Right atrium auricular region (tissue), 2 donors: ENCODE data around the gene GCK. TPM values are rescaled to one million over a fixed set of nuclear protein-coding genes. Genes with fewer than 3 reads are reported as not detected.

Experiments
- DNase-seq: peaks from one replicate; pipeline ENCODE4 v3.0.0-alpha.2; 2019; ENCODE audit warnings: low spot score
- H3K27ac ChIP-seq, 2 donors: fragments of 200-600 bp; sonication (generic); 1 replicate in 1 of 2; 2 replicates in 1 of 2; pipeline ENCODE4 v1.5.1; 2016 to 2019
- H3K27me3 ChIP-seq, 2 donors: fragments of 200-600 bp; sonication (generic); one replicate each; pipeline versions ENCODE4 v1.5.1 to v1.6.0; 2017 to 2019
- H3K36me3 ChIP-seq: fragments of 200-600 bp; sonication (generic); one replicate; pipeline ENCODE4 v1.5.1; 2016
- H3K4me1 ChIP-seq, 2 donors: fragments of 200-600 bp; sonication (generic); one replicate each; pipeline versions ENCODE4 v1.5.1 to v1.6.0; 2017 to 2019
- H3K4me3 ChIP-seq, 2 donors: fragments of 200-600 bp; sonication (generic); 1 replicate in 1 of 2; 2 replicates in 1 of 2; pipeline ENCODE4 v1.5.1; 2017 to 2019; ENCODE audit warnings: mild to moderate bottlenecking in 1 of 2, moderate library complexity in 1 of 2
- H3K9me3 ChIP-seq, 2 donors: fragments of 200-600 bp; sonication (generic); one replicate each; pipeline ENCODE4 v1.5.1; 2019
- total RNA-seq, 2 donors: library from RNA; depleted of rRNA; stranded (reverse); fragments of >200 nt; gene quantifications; one replicate each; pipeline ENCODE4 v1.1.0, GENCODE V29; 2016
- TF ChIP-seq, protein P1 (sequence below), 2 donors: fragments of 200-600 bp; sonication (generic); IDR thresholded peaks; one replicate each; pipeline ENCODE4 v1.5.1; 2019; ENCODE audit warnings: antibody characterized with exemption in 2 of 2

The GCK gene
- total RNA-seq, 2 donors from 2014 or later: 11.1 to 21.0 TPM

DNA sequence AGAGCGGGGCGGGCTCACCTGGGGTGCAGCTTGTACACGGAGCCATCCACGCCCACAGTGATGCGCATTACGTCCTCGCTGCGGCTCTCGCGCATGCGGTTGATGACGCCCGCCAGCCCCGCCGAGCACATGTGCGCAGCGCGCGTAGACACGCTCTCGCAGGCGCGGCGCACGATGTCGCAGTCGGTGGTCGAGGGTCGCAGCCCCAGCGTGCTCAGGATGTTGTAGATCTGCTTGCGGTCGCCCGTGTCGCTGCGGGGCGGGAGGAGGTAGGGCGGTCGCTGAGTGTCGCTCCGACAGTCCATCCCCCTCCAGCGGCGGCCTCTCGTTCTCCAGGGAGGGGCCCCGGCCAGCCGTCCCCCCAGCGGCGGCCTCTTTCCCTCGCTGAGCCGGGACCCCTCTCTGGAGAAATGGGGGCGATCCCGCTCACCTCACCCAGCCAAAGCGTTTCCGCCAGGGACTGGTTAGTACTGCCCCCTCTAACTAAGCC lies 43.7 kb downstream of the GCK start:
- Histone ChIP-seq H3K4me1 (peaks cover 0 to 37% of the 10 kb centered on the region in 2 donors), H3K36me3 (peaks cover 4% of the 10 kb centered on the region), H3K27me3 (no peaks in the 10 kb centered on the region), H3K4me3 (peak overlapping the region; percentile 53 to 59), H3K9me3 (no peaks in the 10 kb centered on the region), H3K27ac (peak overlapping the region; percentile 63 to 92)
- no peak for DNase-seq
- TF ChIP-seq, protein P1, sequence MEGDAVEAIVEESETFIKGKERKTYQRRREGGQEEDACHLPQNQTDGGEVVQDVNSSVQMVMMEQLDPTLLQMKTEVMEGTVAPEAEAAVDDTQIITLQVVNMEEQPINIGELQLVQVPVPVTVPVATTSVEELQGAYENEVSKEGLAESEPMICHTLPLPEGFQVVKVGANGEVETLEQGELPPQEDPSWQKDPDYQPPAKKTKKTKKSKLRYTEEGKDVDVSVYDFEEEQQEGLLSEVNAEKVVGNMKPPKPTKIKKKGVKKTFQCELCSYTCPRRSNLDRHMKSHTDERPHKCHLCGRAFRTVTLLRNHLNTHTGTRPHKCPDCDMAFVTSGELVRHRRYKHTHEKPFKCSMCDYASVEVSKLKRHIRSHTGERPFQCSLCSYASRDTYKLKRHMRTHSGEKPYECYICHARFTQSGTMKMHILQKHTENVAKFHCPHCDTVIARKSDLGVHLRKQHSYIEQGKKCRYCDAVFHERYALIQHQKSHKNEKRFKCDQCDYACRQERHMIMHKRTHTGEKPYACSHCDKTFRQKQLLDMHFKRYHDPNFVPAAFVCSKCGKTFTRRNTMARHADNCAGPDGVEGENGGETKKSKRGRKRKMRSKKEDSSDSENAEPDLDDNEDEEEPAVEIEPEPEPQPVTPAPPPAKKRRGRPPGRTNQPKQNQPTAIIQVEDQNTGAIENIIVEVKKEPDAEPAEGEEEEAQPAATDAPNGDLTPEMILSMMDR (IDR thresholded peaks at IDR 0.05): no peak

DNA sequence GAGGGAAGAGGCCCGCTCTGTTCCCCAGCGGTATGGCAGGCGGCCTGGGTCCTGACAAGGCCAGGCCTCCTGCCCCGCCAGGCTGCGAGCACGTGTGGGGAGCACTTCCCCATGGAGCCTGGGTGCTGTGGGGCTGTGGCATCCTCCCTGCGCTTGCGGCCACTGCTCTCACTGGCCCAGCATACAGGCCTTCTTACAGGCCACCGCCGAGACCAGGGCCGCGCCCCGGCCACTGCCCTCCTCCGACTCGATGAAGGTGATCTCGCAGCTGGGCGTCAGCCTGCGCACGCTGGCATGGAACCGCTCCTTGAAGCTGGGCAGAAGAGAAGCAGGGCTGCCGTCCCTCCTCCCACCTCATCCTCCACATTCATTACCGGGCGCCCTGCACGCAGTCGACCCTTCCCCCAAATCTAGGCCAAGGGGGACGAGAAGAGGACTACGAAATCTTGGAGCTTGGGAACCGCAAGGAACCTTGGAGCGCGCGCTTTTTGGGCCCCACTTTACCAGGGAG lies 44.2 kb downstream of the GCK start:
- Histone ChIP-seq H3K27ac (peak overlapping the region; percentile 84 to 92), H3K36me3 (peaks cover 9% of the 10 kb centered on the region), H3K4me1 (peaks cover 0 to 37% of the 10 kb centered on the region in 2 donors), H3K27me3 (no peaks in the 10 kb centered on the region), H3K4me3 (peak overlapping the region; percentile 53 to 59), H3K9me3 (no peaks in the 10 kb centered on the region)
- no peak for DNase-seq
- TF ChIP-seq, protein P1 (IDR thresholded peaks at IDR 0.05): no peak

DNA sequence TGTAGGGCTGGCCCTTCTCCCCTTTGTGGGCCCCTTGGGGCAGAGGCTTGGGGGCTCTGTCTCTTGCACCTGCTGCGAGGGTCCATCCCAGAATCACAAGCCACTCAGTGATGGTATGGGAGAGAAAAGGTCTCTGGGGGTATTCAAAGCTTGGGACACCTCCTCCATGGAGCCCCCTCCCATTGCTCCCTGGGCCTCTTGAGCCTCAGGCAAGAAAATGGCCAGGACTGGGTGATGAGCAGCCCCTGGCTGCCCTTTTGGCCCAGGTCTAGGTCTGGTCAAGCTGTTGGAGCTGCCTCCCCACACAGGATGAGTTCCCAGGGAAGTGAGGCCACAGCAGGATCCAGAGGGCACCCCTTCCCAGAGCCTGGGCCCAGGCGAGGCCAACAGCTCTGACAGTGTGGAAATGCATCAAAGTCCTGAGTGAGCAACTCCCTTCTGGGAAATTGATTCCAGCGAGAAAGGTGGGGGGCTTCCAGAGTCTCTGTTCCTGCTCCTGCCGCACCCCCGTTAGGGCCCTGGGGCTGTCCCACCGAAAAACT lies 44.7 kb downstream of the GCK start:
- H3K36me3 ChIP-seq: peaks cover 14% of the 10 kb centered on the region
- H3K4me3 ChIP-seq: no peak overlapping the region
- no peaks in the 10 kb centered on the region for H3K27me3 ChIP-seq
- TF ChIP-seq, protein P1 (IDR thresholded peaks at IDR 0.05): no peak
- no peaks in the 10 kb centered on the region for H3K9me3 ChIP-seq
- DNase-seq: no peak
- peak overlapping the region; percentile 84 to 92 for H3K27ac ChIP-seq
- H3K4me1 ChIP-seq: peaks cover 0 to 37% of the 10 kb centered on the region in 2 donors

DNA sequence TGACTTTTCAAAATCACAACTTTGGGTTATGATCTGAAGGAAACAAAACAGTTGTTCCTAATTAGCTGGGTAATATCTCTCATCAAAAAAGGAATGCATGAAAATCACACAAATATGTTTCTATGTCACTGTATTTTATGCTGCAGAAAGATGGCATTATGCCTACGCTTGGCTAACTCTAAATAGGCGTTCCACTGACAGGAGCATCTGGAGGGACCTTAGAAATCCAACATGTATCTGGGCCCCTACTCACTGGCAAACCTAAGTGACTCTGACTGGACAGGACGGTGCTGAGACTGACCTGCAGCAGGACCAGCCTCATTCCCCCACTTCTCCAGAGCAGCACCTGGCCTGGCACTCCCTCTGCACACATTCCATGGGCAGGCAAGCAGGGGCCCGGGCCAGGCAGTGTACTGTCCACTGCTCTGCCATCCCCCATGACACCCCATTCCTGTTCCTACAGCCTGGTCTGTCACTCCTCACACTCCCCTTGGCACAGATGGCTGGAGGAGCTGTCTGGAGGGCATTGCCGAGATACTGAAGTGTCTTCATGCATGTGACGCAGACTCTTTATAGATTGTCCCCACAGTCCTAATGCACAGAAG lies 45.5 kb downstream of the GCK start:
- Histone ChIP-seq H3K27ac (peak overlapping the region; percentile 84 to 92), H3K4me3 (no peak overlapping the region), H3K9me3 (no peaks in the 10 kb centered on the region), H3K27me3 (no peaks in the 10 kb centered on the region), H3K4me1 (peaks cover 0 to 37% of the 10 kb centered on the region in 2 donors), H3K36me3 (peaks cover 19% of the 10 kb centered on the region)
- TF ChIP-seq, protein P1 (IDR thresholded peaks at IDR 0.05): no peak
- no peak for DNase-seq

DNA sequence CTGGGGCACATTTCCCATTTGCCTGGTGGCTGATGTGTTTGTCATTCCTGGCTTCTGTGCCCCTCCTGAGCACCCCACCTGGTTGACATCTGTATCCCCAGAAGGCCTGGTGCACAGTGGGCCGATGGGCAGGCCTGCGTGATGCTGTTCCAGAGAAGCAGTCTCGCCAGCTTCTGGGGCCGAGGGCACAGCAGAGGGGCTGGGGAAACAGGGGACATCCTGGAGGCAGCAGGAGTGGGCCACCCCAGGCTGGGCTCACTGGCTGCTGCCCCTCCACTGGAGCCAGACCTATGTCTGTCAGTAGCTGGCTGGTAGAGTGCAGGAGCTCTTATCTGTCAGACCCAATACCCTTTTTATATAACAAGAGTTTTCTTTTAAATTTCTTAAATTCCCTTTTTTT lies 47.2 kb downstream of the GCK start:
- no peak overlapping the region for H3K4me3 ChIP-seq
- peaks cover 19% of the 10 kb centered on the region for H3K36me3 ChIP-seq
- DNase-seq: no peak
- no peaks in the 10 kb centered on the region for H3K9me3 ChIP-seq
- peak overlapping the region; percentile 84 to 92 for H3K27ac ChIP-seq
- TF ChIP-seq, protein P1 (IDR thresholded peaks at IDR 0.05): no peak
- peaks cover 0 to 37% of the 10 kb centered on the region in 2 donors for H3K4me1 ChIP-seq
- H3K27me3 ChIP-seq: no peaks in the 10 kb centered on the region
